Gastrocnemius medialis (tissue), 4 donors: ENCODE results near the gene ADRM1.

Experiments used
- POLR2A ChIP-seq, 2 donors: fragments of 450-650 bp; IDR thresholded peaks; one replicate each; pipeline ENCODE4 v1.6.1; 2017; ENCODE audit warnings: antibody characterized with exemption in 2 of 2, mild to moderate bottlenecking in 2 of 2, moderate library complexity in 2 of 2
- TF ChIP-seq, protein P1 (sequence below), 5 experiments: fragments of 450-650 bp in 3 of 5; fragments of 200-600 bp in 2 of 5; sonication (generic) in 2 of 5; IDR thresholded peaks in 4 of 5; conservative IDR thresholded peaks in 1 of 5; 1 replicate in 4 of 5; 2 replicates in 1 of 5; pipeline ENCODE4 v1.5.1; 2016 to 2019; ENCODE audit warnings: antibody characterized with exemption in 5 of 5, mild to moderate bottlenecking in 3 of 5, moderate library complexity in 3 of 5

- TF ChIP-seq, protein P1, sequence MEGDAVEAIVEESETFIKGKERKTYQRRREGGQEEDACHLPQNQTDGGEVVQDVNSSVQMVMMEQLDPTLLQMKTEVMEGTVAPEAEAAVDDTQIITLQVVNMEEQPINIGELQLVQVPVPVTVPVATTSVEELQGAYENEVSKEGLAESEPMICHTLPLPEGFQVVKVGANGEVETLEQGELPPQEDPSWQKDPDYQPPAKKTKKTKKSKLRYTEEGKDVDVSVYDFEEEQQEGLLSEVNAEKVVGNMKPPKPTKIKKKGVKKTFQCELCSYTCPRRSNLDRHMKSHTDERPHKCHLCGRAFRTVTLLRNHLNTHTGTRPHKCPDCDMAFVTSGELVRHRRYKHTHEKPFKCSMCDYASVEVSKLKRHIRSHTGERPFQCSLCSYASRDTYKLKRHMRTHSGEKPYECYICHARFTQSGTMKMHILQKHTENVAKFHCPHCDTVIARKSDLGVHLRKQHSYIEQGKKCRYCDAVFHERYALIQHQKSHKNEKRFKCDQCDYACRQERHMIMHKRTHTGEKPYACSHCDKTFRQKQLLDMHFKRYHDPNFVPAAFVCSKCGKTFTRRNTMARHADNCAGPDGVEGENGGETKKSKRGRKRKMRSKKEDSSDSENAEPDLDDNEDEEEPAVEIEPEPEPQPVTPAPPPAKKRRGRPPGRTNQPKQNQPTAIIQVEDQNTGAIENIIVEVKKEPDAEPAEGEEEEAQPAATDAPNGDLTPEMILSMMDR (IDR thresholded peaks at IDR 0.05 in 4 of 5, conservative IDR thresholded peaks at IDR 0.05 in 1 of 5): no peak
- TF ChIP-seq POLR2A (IDR thresholded peaks at IDR 0.05): no peak
Measured at GRCh38 chr20:62323146-62323979, 20.6 kb downstream of the ADRM1 start.
